Nephron progenitor cell (in vitro differentiated cells): ENCODE measurements around the gene HBA2.
"Not testable (repeated sequence)": the region's sequence is repeated elsewhere in the genome, so short reads cannot be mapped to it uniquely, and the experiment has no call there.

ENCODE experiments used
- DNase-seq: peaks from one replicate; pipeline ENCODE4 v3.0.0; 2021
- H3K27ac Mint-ChIP-seq: 2 replicates; pipeline ENCODE4 v1.8.0; 2021; ENCODE audit warnings: mild to moderate bottlenecking, moderate library complexity, mixed read lengths
- H3K27me3 Mint-ChIP-seq: 2 replicates; pipeline ENCODE4 v1.8.0; 2021; ENCODE audit warnings: mild to moderate bottlenecking, low read depth, mixed read lengths; ENCODE audit not compliant: poor library complexity
- H3K36me3 Mint-ChIP-seq: 2 replicates; pipeline ENCODE4 v1.8.0; 2021; ENCODE audit warnings: low read depth, mixed read lengths
- H3K4me1 Mint-ChIP-seq: 2 replicates; pipeline ENCODE4 v1.8.0; 2021; ENCODE audit warnings: mixed read lengths
- H3K4me3 Mint-ChIP-seq: 2 replicates; pipeline ENCODE4 v1.8.0; 2021; ENCODE audit warnings: mild to moderate bottlenecking, moderate library complexity, mixed read lengths
- H3K9me3 Mint-ChIP-seq: 2 replicates; pipeline ENCODE4 v1.8.0; 2021; ENCODE audit warnings: mild to moderate bottlenecking, moderate library complexity, mixed read lengths
- TF ChIP-seq, protein P1 (sequence below): fragments of 200-600 bp; sonication (generic); IDR thresholded peaks from 2 replicates; pipeline ENCODE4 v1.5.0; 2021; ENCODE audit warnings: antibody characterized with exemption

The HBA2 gene

DNA sequence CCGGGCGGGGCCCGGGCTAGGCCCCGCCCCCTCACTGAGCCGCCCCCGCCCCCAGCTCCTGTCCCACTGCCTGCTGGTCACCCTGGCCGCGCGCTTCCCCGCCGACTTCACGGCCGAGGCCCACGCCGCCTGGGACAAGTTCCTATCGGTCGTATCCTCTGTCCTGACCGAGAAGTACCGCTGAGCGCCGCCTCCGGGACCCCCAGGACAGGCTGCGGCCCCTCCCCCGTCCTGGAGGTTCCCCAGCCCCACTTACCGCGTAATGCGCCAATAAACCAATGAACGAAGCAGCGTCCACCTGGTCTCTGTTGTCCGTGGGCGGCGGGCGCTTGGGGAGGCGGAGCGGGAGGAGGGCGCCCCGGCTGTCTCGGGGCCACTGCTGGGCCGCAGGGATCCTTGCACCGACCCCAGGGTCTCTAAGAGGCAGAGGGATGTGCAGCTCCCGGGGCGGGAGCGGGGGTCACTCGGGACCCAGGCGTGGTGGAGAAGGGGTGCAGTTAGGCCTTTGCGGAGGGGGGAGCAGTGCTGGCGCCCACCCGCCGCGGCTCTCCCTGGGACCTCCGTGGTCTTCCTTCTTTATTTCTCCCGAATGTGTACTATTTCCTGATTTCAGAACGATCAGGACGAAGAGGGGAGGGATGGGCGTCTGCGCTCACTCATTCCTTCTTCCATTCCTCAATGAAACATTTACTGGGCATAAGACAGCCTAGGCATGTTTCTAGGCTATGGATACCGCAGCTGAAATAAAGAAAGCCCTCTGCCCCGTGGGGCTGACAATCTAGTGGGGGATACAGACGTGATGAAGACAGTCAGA, 18.3 kb upstream of the HBA2 start:
- no peaks in the 10 kb centered on the region for H3K36me3 Mint-ChIP-seq
- TF ChIP-seq, protein P1, sequence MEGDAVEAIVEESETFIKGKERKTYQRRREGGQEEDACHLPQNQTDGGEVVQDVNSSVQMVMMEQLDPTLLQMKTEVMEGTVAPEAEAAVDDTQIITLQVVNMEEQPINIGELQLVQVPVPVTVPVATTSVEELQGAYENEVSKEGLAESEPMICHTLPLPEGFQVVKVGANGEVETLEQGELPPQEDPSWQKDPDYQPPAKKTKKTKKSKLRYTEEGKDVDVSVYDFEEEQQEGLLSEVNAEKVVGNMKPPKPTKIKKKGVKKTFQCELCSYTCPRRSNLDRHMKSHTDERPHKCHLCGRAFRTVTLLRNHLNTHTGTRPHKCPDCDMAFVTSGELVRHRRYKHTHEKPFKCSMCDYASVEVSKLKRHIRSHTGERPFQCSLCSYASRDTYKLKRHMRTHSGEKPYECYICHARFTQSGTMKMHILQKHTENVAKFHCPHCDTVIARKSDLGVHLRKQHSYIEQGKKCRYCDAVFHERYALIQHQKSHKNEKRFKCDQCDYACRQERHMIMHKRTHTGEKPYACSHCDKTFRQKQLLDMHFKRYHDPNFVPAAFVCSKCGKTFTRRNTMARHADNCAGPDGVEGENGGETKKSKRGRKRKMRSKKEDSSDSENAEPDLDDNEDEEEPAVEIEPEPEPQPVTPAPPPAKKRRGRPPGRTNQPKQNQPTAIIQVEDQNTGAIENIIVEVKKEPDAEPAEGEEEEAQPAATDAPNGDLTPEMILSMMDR, result no peak
- no peak overlapping the region for H3K27ac Mint-ChIP-seq
- H3K27me3 Mint-ChIP-seq, result peaks cover 91% of the 10 kb centered on the region
- H3K9me3 Mint-ChIP-seq, result peaks cover 12% of the 10 kb centered on the region
- peaks cover 10% of the 10 kb centered on the region for H3K4me1 Mint-ChIP-seq
- H3K4me3 Mint-ChIP-seq, result peak overlapping the region; percentile 79
- peak; percentile 45 for DNase-seq

DNA sequence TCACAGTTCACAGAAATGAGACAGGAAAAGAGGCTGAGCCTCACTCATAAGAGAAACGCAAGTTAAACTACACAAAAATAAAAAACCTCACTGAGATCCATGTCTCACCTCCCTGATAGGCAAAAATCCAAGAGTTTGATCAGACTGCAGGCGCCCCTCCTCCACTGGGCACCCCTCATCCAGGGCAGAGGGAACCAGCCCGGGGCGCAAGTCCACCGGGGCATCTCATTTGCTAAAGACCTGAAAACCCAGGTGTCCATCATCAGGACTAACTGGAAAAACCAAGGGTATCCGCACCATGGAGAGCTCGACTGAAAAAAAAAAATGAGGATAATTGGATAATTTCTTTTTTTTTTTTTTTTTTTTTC, 17.7 kb upstream of the HBA2 start:
- TF ChIP-seq, protein P1, result no peak
- peaks cover 91% of the 10 kb centered on the region for H3K27me3 Mint-ChIP-seq
- no peaks in the 10 kb centered on the region for H3K36me3 Mint-ChIP-seq
- peak overlapping the region; percentile 79 for H3K4me3 Mint-ChIP-seq
- H3K4me1 Mint-ChIP-seq, result peaks cover 10% of the 10 kb centered on the region
- H3K9me3 Mint-ChIP-seq, result peaks cover 12% of the 10 kb centered on the region
- H3K27ac Mint-ChIP-seq, result no peak overlapping the region
- DNase-seq, result no peak

GRCh38 chr16:159136-159849, 13.4 kb upstream of the HBA2 start:
- DNase-seq, result no peak
- Mint-ChIP-seq H3K4me3 (no peak overlapping the region), H3K36me3 (no peaks in the 10 kb centered on the region), H3K9me3 (peaks cover 12% of the 10 kb centered on the region), H3K27ac (no peak overlapping the region), H3K4me1 (peaks cover 8% of the 10 kb centered on the region), H3K27me3 (peaks cover 94% of the 10 kb centered on the region)
- TF ChIP-seq, protein P1, result no peak

GRCh38 chr16:160242-160641, 12.4 kb upstream of the HBA2 start:
- not testable (repeated sequence) for H3K27ac Mint-ChIP-seq, H3K4me3 Mint-ChIP-seq, H3K4me1 Mint-ChIP-seq, H3K36me3 Mint-ChIP-seq, H3K9me3 Mint-ChIP-seq, DNase-seq
- H3K27me3 Mint-ChIP-seq, result peaks cover 90% of the 10 kb centered on the region

DNA sequence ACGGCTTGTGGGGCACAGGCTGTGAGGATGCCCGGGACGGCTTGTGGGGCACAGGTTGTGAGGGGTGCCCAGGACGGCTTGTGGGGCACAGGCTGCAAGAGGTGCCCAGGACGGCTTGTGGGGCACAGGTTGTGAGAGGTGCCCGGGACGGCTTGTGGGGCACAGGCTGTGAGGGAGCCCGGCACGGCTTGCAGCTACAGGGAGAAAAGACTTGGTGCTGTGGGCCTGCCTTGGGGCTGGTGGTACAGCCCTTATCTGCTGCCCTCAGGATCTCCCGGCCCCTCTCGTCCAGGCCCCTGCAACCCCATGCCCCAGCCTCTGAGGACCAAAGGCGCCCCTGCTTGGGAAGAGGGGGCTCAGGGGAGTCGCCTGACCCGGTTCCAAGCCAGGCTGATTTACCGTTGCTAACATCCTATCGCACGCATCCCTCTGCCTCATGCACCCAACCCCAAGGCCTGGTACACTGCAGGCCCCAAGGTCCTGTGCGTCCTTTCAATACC, 11.9 kb upstream of the HBA2 start:
- Mint-ChIP-seq H3K27ac (no peak overlapping the region), H3K4me3 (no peak overlapping the region), H3K4me1 (no peaks in the 10 kb centered on the region), H3K9me3 (peaks cover 3% of the 10 kb centered on the region), H3K36me3 (no peaks in the 10 kb centered on the region), H3K27me3 (peaks cover 90% of the 10 kb centered on the region)
- no peak for DNase-seq
- TF ChIP-seq, protein P1, result no peak

DNA sequence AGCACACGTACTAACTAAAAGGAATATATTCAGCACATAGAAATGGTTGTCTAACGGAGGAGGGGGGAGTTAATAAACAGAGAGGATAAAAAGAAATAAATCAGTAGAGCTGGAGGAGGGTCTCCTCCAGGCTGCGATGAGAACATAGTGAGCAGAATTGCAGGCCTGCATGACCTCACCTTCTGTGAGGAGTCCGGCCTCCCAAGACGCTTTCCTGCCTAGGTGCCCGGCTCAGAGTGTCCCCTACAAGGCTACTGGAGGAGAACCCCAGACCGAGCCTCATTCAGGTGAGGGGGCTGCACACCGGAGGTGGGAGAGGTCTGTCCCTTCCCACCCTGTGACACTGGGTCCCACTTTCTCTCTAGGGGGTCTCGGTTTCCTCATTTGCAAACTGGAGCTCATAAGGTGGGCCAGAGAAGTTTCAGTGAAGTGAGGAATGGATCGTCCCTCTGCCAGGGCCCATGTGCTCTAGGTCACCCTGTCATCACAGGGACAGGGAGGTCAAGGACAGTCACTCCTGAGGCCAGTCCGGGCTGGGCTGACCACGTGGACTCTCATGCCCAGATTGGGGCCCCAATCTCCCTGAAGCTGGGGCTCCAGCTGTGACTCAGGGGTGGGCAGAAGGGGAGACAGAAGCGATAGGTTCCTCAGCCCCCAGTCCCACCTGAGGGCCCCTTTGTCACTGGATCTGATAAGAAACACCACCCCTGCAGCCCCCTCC, 10.2 kb upstream of the HBA2 start:
- no peak for DNase-seq
- Mint-ChIP-seq H3K27ac (no peak overlapping the region), H3K4me3 (no peak overlapping the region), H3K9me3 (no peaks in the 10 kb centered on the region), H3K27me3 (peaks cover 90% of the 10 kb centered on the region), H3K4me1 (no peaks in the 10 kb centered on the region), H3K36me3 (no peaks in the 10 kb centered on the region)
- TF ChIP-seq, protein P1, result no peak

DNA sequence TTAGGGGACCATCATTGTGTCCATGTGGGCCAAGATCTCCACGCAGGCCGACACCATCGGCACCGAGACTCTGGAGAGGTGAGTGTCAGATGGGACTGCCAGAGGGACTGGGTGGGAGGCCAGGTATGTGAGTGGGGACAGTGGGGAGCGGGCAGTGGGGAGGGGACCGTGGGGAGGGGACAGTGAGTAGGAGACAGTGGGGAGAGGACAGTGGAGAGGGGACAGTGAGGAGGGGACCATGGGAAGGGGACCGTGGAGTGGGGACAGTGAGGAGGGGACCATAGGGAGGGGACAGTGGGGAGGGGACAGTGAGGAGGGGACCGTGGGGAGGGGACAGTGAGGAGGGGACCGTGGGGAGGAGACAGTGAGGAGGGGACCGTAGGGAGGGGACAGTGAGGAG, 9.5 kb upstream of the HBA2 start:
- not testable (repeated sequence) for H3K27ac Mint-ChIP-seq, DNase-seq, H3K9me3 Mint-ChIP-seq, H3K4me1 Mint-ChIP-seq, H3K4me3 Mint-ChIP-seq, H3K36me3 Mint-ChIP-seq
- peaks cover 90% of the 10 kb centered on the region for H3K27me3 Mint-ChIP-seq

DNA sequence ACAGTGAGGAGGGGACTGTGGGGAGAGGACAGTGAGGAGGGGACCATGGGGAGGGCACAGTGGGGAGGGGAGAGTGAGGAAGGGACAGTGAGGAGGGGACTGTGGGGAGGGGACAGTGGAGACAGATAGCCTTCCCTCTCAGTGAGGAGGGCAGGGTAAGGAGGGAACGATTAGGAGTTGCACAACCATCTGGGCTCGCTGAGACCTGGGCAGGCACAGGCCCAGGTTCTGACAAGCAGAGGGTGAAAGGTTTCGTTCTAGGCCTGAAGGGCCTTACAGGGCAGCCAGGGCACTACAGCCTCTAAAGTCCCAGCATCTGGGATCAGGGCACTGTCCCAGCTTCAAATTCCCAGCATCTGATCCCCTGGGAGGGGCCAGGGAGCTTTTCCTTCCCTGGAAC, 9.0 kb upstream of the HBA2 start:
- H3K27me3 Mint-ChIP-seq, result peaks cover 91% of the 10 kb centered on the region
- not testable (repeated sequence) for H3K9me3 Mint-ChIP-seq, H3K4me3 Mint-ChIP-seq

More for the DNA sequence above, 9.0 kb upstream of the HBA2 start:
- not testable (repeated sequence) for H3K36me3 Mint-ChIP-seq, H3K4me1 Mint-ChIP-seq, DNase-seq, H3K27ac Mint-ChIP-seq
